Activated CD8-positive, alpha-beta T cell treated with anti-CD3 and anti-CD28 coated beads for 36 hours (primary cell): ENCODE data around the gene RNH1. TPM values are rescaled to one million over a fixed set of nuclear protein-coding genes. Genes with fewer than 3 reads are reported as not detected.

ENCODE experiments used
- ATAC-seq: fragments of 200-7000 bp; cut with Tn5 transposase; one replicate; pipeline ENCODE4 v1.10.0; 2021; ENCODE audit warnings: mild to moderate bottlenecking, moderate library complexity
- CTCF ChIA-PET: fragments of 350-600 bp; sonication (Branson Sonifier 250); formaldehyde crosslinking; loops from one replicate; lab custom pipeline; 2021; ENCODE audit warnings: antibody characterized with exemption; lab: Charles Lee
- POLR2A ChIA-PET: fragments of 350-600 bp; sonication (Branson Sonifier 250); formaldehyde crosslinking; loops from one replicate; lab custom pipeline; 2021; ENCODE audit warnings: antibody characterized with exemption; lab: Charles Lee
- DNase-seq: peaks from one replicate; pipeline ENCODE4 v3.0.0-alpha.2; 2020
- H3K27ac Mint-ChIP-seq: one replicate; pipeline ENCODE4 v1.8.0; 2021; ENCODE audit warnings: mild to moderate bottlenecking, mixed read lengths
- H3K27me3 Mint-ChIP-seq: one replicate; pipeline ENCODE4 v1.8.0; 2021; ENCODE audit warnings: mixed read lengths
- H3K36me3 Mint-ChIP-seq: one replicate; pipeline ENCODE4 v1.8.0; 2021; ENCODE audit warnings: low read depth, mixed read lengths
- H3K4me1 Mint-ChIP-seq: one replicate; pipeline ENCODE4 v1.8.0; 2021; ENCODE audit warnings: low read depth, mixed read lengths
- H3K4me3 Mint-ChIP-seq: one replicate; pipeline ENCODE4 v1.8.0; 2021; ENCODE audit warnings: mild to moderate bottlenecking, moderate library complexity, mixed read lengths
- H3K9me3 Mint-ChIP-seq: one replicate; pipeline ENCODE4 v1.8.0; 2021; ENCODE audit warnings: mixed read lengths
- intact Hi-C: fragments of 100-400 bp; cut with micrococcal nuclease; formaldehyde crosslinking; loops from one replicate; pipeline ENCODE4 v1.10.0; 2022
- total RNA-seq, 2 experiments: library from RNA; stranded (reverse); gene quantifications; one replicate each; pipeline ENCODE4 v1.2.3, GENCODE V29; 2021
- TF ChIP-seq, protein P1 (sequence below): fragments of 200-600 bp; IDR thresholded peaks from one replicate; pipeline ENCODE4 v1.8.0; 2022; ENCODE audit warnings: antibody characterized with exemption, mild to moderate bottlenecking

RNH1 gene
- total RNA-seq, 2 experiments from 2014 or later: 105 to 110 TPM

DNA sequence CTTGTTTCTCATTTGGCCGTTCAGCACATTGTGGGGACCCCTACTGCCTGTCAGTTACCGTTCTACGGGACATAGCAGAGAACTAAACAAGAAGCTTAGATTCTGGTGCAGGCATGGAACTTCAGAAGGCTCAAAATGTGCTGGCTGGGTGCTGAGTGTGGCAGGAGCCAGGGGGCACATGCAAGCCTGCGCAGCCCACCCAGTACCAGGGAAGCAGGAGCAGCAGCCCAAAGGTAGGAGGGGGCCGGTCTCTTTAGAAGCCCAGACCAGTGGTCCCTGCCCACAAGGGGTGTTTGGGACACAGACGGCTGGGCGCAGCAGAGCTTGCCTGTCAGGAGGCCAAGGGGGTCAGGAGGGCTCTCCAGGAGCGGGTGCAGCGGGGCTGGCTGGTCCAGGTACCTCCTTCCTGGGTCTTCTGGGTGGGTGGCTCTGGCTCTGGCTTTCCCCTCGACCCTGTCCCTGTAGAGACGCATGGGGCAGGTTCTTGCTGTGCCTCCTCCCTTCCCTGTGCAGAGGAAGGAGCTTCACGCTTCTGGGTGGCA lies 54.8 kb downstream of the RNH1 start:
- POLR2A ChIA-PET: interaction anchor here (1.1 to 1.2 kb wide), 2 partner anchors 34 to 54 kb away, joined by 3 to 5 read pairs; no protein-coding TSS in a partner anchor
- DNase-seq (no peak), ATAC-seq (no peak)
- TF ChIP-seq, protein P1, sequence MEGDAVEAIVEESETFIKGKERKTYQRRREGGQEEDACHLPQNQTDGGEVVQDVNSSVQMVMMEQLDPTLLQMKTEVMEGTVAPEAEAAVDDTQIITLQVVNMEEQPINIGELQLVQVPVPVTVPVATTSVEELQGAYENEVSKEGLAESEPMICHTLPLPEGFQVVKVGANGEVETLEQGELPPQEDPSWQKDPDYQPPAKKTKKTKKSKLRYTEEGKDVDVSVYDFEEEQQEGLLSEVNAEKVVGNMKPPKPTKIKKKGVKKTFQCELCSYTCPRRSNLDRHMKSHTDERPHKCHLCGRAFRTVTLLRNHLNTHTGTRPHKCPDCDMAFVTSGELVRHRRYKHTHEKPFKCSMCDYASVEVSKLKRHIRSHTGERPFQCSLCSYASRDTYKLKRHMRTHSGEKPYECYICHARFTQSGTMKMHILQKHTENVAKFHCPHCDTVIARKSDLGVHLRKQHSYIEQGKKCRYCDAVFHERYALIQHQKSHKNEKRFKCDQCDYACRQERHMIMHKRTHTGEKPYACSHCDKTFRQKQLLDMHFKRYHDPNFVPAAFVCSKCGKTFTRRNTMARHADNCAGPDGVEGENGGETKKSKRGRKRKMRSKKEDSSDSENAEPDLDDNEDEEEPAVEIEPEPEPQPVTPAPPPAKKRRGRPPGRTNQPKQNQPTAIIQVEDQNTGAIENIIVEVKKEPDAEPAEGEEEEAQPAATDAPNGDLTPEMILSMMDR: no peak
- intact Hi-C loops: no loop called here
- Mint-ChIP-seq H3K36me3 (peaks cover 22% of the 10 kb centered on the region), H3K4me3 (no peak overlapping the region), H3K4me1 (peaks cover 42% of the 10 kb centered on the region), H3K27ac (no peak overlapping the region), H3K9me3 (no peaks in the 10 kb centered on the region), H3K27me3 (no peaks in the 10 kb centered on the region)
- CTCF ChIA-PET: interaction anchor here (1.2 to 1.6 kb wide), 2 partner anchors 67 to 148 kb away, joined by 3 to 5 read pairs; no protein-coding TSS in a partner anchor

- POLR2A ChIA-PET: interaction anchor here (1.1 kb wide), 1 partner anchor 54 kb away, joined by 5 read pairs; no protein-coding TSS in a partner anchor
- no peak overlapping the region for H3K27ac Mint-ChIP-seq
These were observed 55.3 kb downstream of the RNH1 start for GRCh38 chr11:451738-452137.

GRCh38 chr11:450809-451451 lies 56.1 kb downstream of the RNH1 start:
- CTCF ChIA-PET: interaction anchor here (0.7 to 4.4 kb wide), 5 partner anchors 10 to 200 kb away, joined by 3 to 19 read pairs (median 4); partner anchors contain the start of gene ANO9
- ATAC-seq (no peak), DNase-seq (peak; percentile 85)
- POLR2A ChIA-PET: interaction anchor here (1.1 to 3.8 kb wide), 4 partner anchors 9 to 170 kb away, joined by 3 to 22 read pairs (median 4); partner anchors contain the start of gene RNH1
- intact Hi-C loops: no loop called here
- H3K36me3 Mint-ChIP-seq: peaks cover 13% of the 10 kb centered on the region
- H3K27me3 Mint-ChIP-seq: no peaks in the 10 kb centered on the region
- TF ChIP-seq, protein P1: no peak
- H3K4me3 Mint-ChIP-seq: peak overlapping the region; percentile 89
- H3K27ac Mint-ChIP-seq: peak overlapping the region; percentile 93
- peaks cover 30% of the 10 kb centered on the region for H3K4me1 Mint-ChIP-seq
- H3K9me3 Mint-ChIP-seq: no peaks in the 10 kb centered on the region

More at GRCh38 chr11:451738-452137, 55.3 kb downstream of the RNH1 start:
- Mint-ChIP-seq H3K4me1 (peaks cover 37% of the 10 kb centered on the region), H3K36me3 (peaks cover 18% of the 10 kb centered on the region), H3K27me3 (no peaks in the 10 kb centered on the region), H3K9me3 (no peaks in the 10 kb centered on the region), H3K4me3 (peak overlapping the region; percentile 89)
- TF ChIP-seq, protein P1: no peak
- DNase-seq (no peak), ATAC-seq (no peak)
- CTCF ChIA-PET: interaction anchor here (1.2 to 4.4 kb wide), 4 partner anchors 11 to 147 kb away, joined by 3 to 19 read pairs (median 4); partner anchors contain the start of gene ANO9
- intact Hi-C loops: no loop called here

GRCh38 chr11:449889-450808 lies 56.9 kb downstream of the RNH1 start, which contains the start of gene PTDSS2:
PTDSS2 (plus strand) TSS chr11:450279; CDS start chr11:450456, 177 bp downstream.
- H3K27me3 Mint-ChIP-seq: no peaks in the 10 kb centered on the region
- CTCF ChIA-PET: interaction anchor here (0.7 to 4.4 kb wide), 19 partner anchors 10 to 244 kb away, joined by 3 to 26 read pairs (median 5); partner anchors contain the start of genes ANO9 and SIGIRR
- POLR2A ChIA-PET: interaction anchor here (0.7 to 3.8 kb wide), 8 partner anchors 10 to 169 kb away, joined by 3 to 22 read pairs (median 4); partner anchors contain the start of genes PKP3 and RNH1
- peaks cover 25% of the 10 kb centered on the region for H3K4me1 Mint-ChIP-seq
- H3K4me3 Mint-ChIP-seq: peak within 1 kb of the TSS; percentile 89
- DNase-seq (peak; percentile 98), ATAC-seq (peak; percentile 76)
- TF ChIP-seq, protein P1: no peak
- H3K9me3 Mint-ChIP-seq: no peaks in the 10 kb centered on the region
- intact Hi-C loops: no loop called here
- H3K27ac Mint-ChIP-seq: peak within 1 kb of the TSS; percentile 94
- peaks cover 13% of the 10 kb centered on the region for H3K36me3 Mint-ChIP-seq
